Progenitor cell of endocrine pancreas (in vitro differentiated cells): ENCODE measurements around the gene MACROD2. TPM values are rescaled to one million over a fixed set of nuclear protein-coding genes. Genes with fewer than 3 reads are reported as not detected.

Experiments
- DNase-seq: peaks from one replicate; pipeline ENCODE4 v3.0.0; 2021; ENCODE audit warnings: low spot score; ENCODE audit not compliant: unreplicated experiment
- H3K27ac Mint-ChIP-seq: 2 replicates; pipeline ENCODE4 v1.8.0; 2021; ENCODE audit warnings: mild to moderate bottlenecking, moderate library complexity, mixed read lengths
- H3K27me3 Mint-ChIP-seq: 2 replicates; pipeline ENCODE4 v1.8.0; 2021; ENCODE audit warnings: mixed read lengths
- H3K36me3 Mint-ChIP-seq: 2 replicates; pipeline ENCODE4 v1.8.0; 2022; ENCODE audit warnings: mixed read lengths; ENCODE audit not compliant: insufficient read depth
- H3K4me1 Mint-ChIP-seq: 2 replicates; pipeline ENCODE4 v1.8.0; 2021; ENCODE audit warnings: low read depth, mixed read lengths
- H3K4me3 Mint-ChIP-seq: 2 replicates; pipeline ENCODE4 v1.8.0; 2021; ENCODE audit warnings: low read depth, mild to moderate bottlenecking, moderate library complexity, mixed read lengths
- H3K9me3 Mint-ChIP-seq: 2 replicates; pipeline ENCODE4 v1.8.0; 2021; ENCODE audit warnings: low read depth, mixed read lengths
- CTCF ChIP-seq: fragments of 200-600 bp; sonication (generic); IDR thresholded peaks from one replicate; pipeline ENCODE4 v1.5.0; 2021; ENCODE audit warnings: antibody characterized with exemption, mild to moderate bottlenecking; ENCODE audit not compliant: unreplicated experiment
- total RNA-seq: library from RNA; stranded (reverse); gene quantifications from 2 replicates; pipeline ENCODE4 v1.2.1, GENCODE V29; 2021

The MACROD2 gene
- total RNA-seq, 1 donor from 2014 or later, result 7.6 TPM

- Mint-ChIP-seq H3K4me3 (no peak overlapping the region), H3K27me3 (no peaks in the 10 kb centered on the region), H3K4me1 (peaks cover 21% of the 10 kb centered on the region), H3K9me3 (peaks cover 18% of the 10 kb centered on the region), H3K36me3 (peaks cover 6% of the 10 kb centered on the region), H3K27ac (no peak overlapping the region)
- DNase-seq, result no peak
- no peak for TF ChIP-seq CTCF
Measured at GRCh38 chr20:16001286-16001685, 2006.0 kb downstream of the MACROD2 start.

- Mint-ChIP-seq H3K27ac (peak overlapping the region; percentile 27), H3K4me1 (peaks cover 22% of the 10 kb centered on the region), H3K36me3 (peaks cover 1% of the 10 kb centered on the region), H3K27me3 (no peaks in the 10 kb centered on the region), H3K4me3 (no peak overlapping the region), H3K9me3 (peaks cover 4% of the 10 kb centered on the region)
- TF ChIP-seq CTCF, result no peak
- no peak for DNase-seq
Measured at GRCh38 chr20:16003310-16003709, 2008.0 kb downstream of the MACROD2 start.

GRCh38 chr20:16004108-16004854 is 2009.0 kb downstream of the MACROD2 start:
- H3K4me1 Mint-ChIP-seq, result peaks cover 22% of the 10 kb centered on the region
- H3K36me3 Mint-ChIP-seq, result peaks cover under 1% of the 10 kb centered on the region
- no peaks in the 10 kb centered on the region for H3K27me3 Mint-ChIP-seq
- no peak overlapping the region for H3K4me3 Mint-ChIP-seq
- H3K27ac Mint-ChIP-seq, result peak overlapping the region; percentile 89
- peaks cover under 1% of the 10 kb centered on the region for H3K9me3 Mint-ChIP-seq
- DNase-seq, result peak; percentile 23
- no peak for TF ChIP-seq CTCF

GRCh38 chr20:16005021-16005914 is 2010.0 kb downstream of the MACROD2 start:
- Mint-ChIP-seq H3K4me1 (peaks cover 22% of the 10 kb centered on the region), H3K9me3 (no peaks in the 10 kb centered on the region), H3K27me3 (no peaks in the 10 kb centered on the region), H3K36me3 (no peaks in the 10 kb centered on the region), H3K27ac (peak overlapping the region; percentile 89), H3K4me3 (no peak overlapping the region)
- TF ChIP-seq CTCF, result no peak
- no peak for DNase-seq

GRCh38 chr20:16005915-16006493 is 2010.7 kb downstream of the MACROD2 start:
- H3K36me3 Mint-ChIP-seq, result no peaks in the 10 kb centered on the region
- no peak overlapping the region for H3K4me3 Mint-ChIP-seq
- H3K9me3 Mint-ChIP-seq, result no peaks in the 10 kb centered on the region
- peaks cover 22% of the 10 kb centered on the region for H3K4me1 Mint-ChIP-seq
- H3K27ac Mint-ChIP-seq, result peak overlapping the region; percentile 82
- no peak for DNase-seq
- H3K27me3 Mint-ChIP-seq, result no peaks in the 10 kb centered on the region
- TF ChIP-seq CTCF, result no peak
